ENCODE data around the gene SRGAP1. TPM values are rescaled to one million over a fixed set of nuclear protein-coding genes. Genes with fewer than 3 reads are reported as not detected.

Gene SRGAP1
- total and polyA plus RNA-seq, 2 of the 4 experiments (the other 2 are of a cell fraction): 10.0 to 10.2 TPM

DNA sequence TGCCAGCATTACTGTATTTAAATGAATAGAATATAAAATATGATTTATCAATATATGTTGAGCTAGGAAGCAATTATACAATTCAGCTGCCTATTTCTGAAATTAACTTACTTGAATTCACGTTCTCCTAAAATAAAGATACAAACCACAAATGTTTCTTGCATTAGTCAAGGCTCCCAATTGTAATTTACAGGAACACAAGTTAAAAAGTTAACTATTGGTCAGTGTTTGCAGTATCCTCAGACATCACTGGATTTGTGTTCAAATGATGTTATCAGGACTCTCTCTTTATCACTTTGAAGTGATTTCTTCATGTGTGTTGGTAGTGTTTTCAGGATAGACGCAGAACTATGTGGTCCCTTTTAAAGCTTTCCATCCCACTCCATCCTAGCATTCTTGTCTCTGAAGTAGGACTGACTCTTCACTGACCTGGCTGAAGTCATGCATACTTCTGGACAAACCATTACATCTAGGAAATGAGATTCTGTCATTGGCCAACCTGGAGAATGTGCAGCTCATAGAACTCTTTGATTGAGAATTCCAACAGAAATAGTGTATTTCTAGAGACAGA, 221.5 kb downstream of the SRGAP1 start:
- H2AFZ ChIP-seq (replicated peaks; ENCODE audit: low read length, poor library complexity): no peak overlapping the region
- H2AK9ac ChIP-seq (replicated peaks; ENCODE audit: low read depth, low read length, poor library complexity): no peak overlapping the region
- H3K56ac ChIP-seq (ENCODE audit: extremely low read depth, insufficient read depth, low read length): 0 out of 2 replicates have a peak overlapping the region, but pooled peaks have one; percentile 12
- H3K9me3 ChIP-seq (ENCODE audit: control insufficient read depth, insufficient read depth, low read length): no peaks in the 10 kb centered on the region
- no peak overlapping the region; the same call in 1 of the 2 replicates for H3K27ac ChIP-seq (ENCODE audit: insufficient read depth, low read length)
- ChIA-PET POLR2A (ENCODE audit: unreplicated experiment) (no interaction called here), CTCF (no interaction called here)
- no peak overlapping the region; the same call in 1 of the 2 replicates for H2AK5ac ChIP-seq (ENCODE audit: low read depth, low read length)
- no peaks in the 10 kb centered on the region for H4K20me1 ChIP-seq (ENCODE audit: insufficient read depth, low read length)
- H3K23ac ChIP-seq (ENCODE audit: low read depth, low read length): peak overlapping the region; percentile 50; the same call in 1 of the 2 replicates
- in situ Hi-C loops (cut with MboI; ENCODE audit: low sequenced_read_pairs): no loop called here
- H3K14ac ChIP-seq (replicated peaks; ENCODE audit: low read depth, low read length): peak overlapping the region; percentile 39; the same call in 1 of the 2 replicates
- H3K4me3 ChIP-seq (ENCODE audit: insufficient read depth, low read depth, low read length): no peak overlapping the region
- no peak overlapping the region for H3K9ac ChIP-seq (ENCODE audit: low read depth, low read length)
- peak overlapping the region; percentile 56; the same call in 1 of the 2 replicates for H4K5ac ChIP-seq (ENCODE audit: low read depth, low read length)
- peak overlapping the region; percentile 84; the same call in 1 of the 2 replicates for H3K18ac ChIP-seq (ENCODE audit: low read depth, low read length)
- peak overlapping the region; percentile 70; the same call in 1 of the 2 replicates for H2BK20ac ChIP-seq (ENCODE audit: low read depth, low read length)
- H2BK15ac ChIP-seq (ENCODE audit: low read depth, low read length): peak overlapping the region; percentile 6; the same call in 1 of the 3 replicates
- H3K79me1 ChIP-seq (ENCODE audit: low read depth in 1 of 2, low read length in 2 of 2): peaks cover 38 to 50% of the 10 kb centered on the region in 2 experiments
- H3K27me3 ChIP-seq (ENCODE audit: control insufficient read depth, insufficient read depth, low read length): no peaks in the 10 kb centered on the region
- BruUV-seq (replicated peaks): no TSS peak
- H3K4me2 ChIP-seq (ENCODE audit: low read depth, low read length): peak overlapping the region; percentile 61; the same call in 1 of the 2 replicates
- H2BK120ac ChIP-seq (ENCODE audit: low read depth, low read length): peak overlapping the region; percentile 64
- peak overlapping the region; percentile 21; the same call in 1 of the 2 replicates for H4K91ac ChIP-seq (ENCODE audit: insufficient read depth, low read depth, low read length)
- peak overlapping the region; percentile 55; the same call in 1 of the 2 replicates for H3K4ac ChIP-seq (ENCODE audit: low read depth, low read length)
- TF ChIP-seq, protein P1, sequence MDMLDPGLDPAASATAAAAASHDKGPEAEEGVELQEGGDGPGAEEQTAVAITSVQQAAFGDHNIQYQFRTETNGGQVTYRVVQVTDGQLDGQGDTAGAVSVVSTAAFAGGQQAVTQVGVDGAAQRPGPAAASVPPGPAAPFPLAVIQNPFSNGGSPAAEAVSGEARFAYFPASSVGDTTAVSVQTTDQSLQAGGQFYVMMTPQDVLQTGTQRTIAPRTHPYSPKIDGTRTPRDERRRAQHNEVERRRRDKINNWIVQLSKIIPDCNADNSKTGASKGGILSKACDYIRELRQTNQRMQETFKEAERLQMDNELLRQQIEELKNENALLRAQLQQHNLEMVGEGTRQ (IDR thresholded peaks at IDR 0.05; ENCODE audit: low read depth, low read length): no peak
- no peak for TF ChIP-seq RAD21 (IDR thresholded peaks at IDR 0.05; ENCODE audit: low read length)
- no peak for TF ChIP-seq MAZ (IDR thresholded peaks at IDR 0.05; ENCODE audit: borderline replicate concordance, low read depth, low read length)
- TF ChIP-seq MXI1 (IDR thresholded peaks at IDR 0.05; ENCODE audit: borderline replicate concordance, low read depth, low read length): no peak
- no peak for TF ChIP-seq CTCF (conservative IDR thresholded peaks at IDR 0.05; ENCODE audit: low read depth, low read length)
- no peak for TF ChIP-seq CHD1 (IDR thresholded peaks at IDR 0.05; ENCODE audit: low read depth, low read length)
- no peak for TF ChIP-seq RFX5 (IDR thresholded peaks at IDR 0.05; ENCODE audit: low read depth, low read length)
- no peak for TF ChIP-seq RCOR1 (IDR thresholded peaks at IDR 0.05; ENCODE audit: insufficient replicate concordance, low read length)
- TF ChIP-seq MAFK (IDR thresholded peaks at IDR 0.05; ENCODE audit: low read depth, low read length): no peak
- TF ChIP-seq POLR2A (IDR thresholded peaks at IDR 0.05; ENCODE audit: low read depth, low read length): no peak
- TF ChIP-seq CEBPB (IDR thresholded peaks at IDR 0.05; ENCODE audit: low read depth, low read length): no peak
- TF ChIP-seq BHLHE40 (IDR thresholded peaks at IDR 0.05; ENCODE audit: low read depth, low read length): no peak
- no peak for TF ChIP-seq NFE2L2 (IDR thresholded peaks at IDR 0.05; ENCODE audit: low read depth, low read length)
- peaks cover 2% of the 10 kb centered on the region for H3K9me1 ChIP-seq (ENCODE audit: insufficient read depth, low read length)
- WGBS, 2 experiments (ENCODE audit: extremely low coverage in 2 of 2, insufficient read length in 1 of 2): no CpG with 5 or more reads among the region's 2 CpGs
- H4K8ac ChIP-seq (ENCODE audit: low read depth in 2 of 2, low read length in 2 of 2): peak overlapping the region in 1 of 2 experiments; percentile 75; a peak in 2 of 4 replicates
- peaks cover 11% of the 10 kb centered on the region for H3K4me1 ChIP-seq (ENCODE audit: control insufficient read depth, insufficient read depth, low read length)
- dilution Hi-C loops (cut with HindIII; ENCODE audit: low sequenced_read_pairs, unreplicated experiment): no loop called here
- DNase-seq (peak; percentile 75), ATAC-seq (ENCODE audit: low read depth) (peak; percentile 77)
- H3K36me3 ChIP-seq (ENCODE audit: control insufficient read depth, insufficient read depth, low read length): peaks cover 21% of the 10 kb centered on the region
- H2BK5ac ChIP-seq (ENCODE audit: low read depth, low read length, poor library complexity, severe bottlenecking): peak overlapping the region; percentile 84
- intact Hi-C loops (cut with micrococcal nuclease): loop anchor here (2.0 kb wide), 1 partner anchor 23 kb away; no protein-coding TSS in a partner anchor
